IMR-90 (cell line): ENCODE data around the gene FNBP1. TPM values are rescaled to one million over a fixed set of nuclear protein-coding genes. Genes with fewer than 3 reads are reported as not detected.

Experiments used
- ATAC-seq: fragments of 200-7000 bp; cut with Tn5 transposase; 2 replicates; pipeline ENCODE4 v1.9.1; 2020; ENCODE audit warnings: low read depth, mild to moderate bottlenecking, moderate library complexity
- BruUV-seq: library from RNA; stranded (reverse); fragments of 400-500 nt; replicated peaks from 2 replicates; lab custom pipeline; 2021; lab: Mats Ljungman, UMichigan
- CTCF ChIA-PET: fragments of 300-600 bp; formaldehyde crosslinking; extraction: SDS; loops from one replicate; lab custom pipeline; 2021; ENCODE audit warnings: antibody characterized with exemption; lab: Yijun Ruan, JAX
- POLR2A ChIA-PET: fragments of 300-600 bp; sonication (Branson Sonifier 250); formaldehyde crosslinking; loops from one replicate; lab custom pipeline; 2022; ENCODE audit warnings: antibody characterized with exemption; ENCODE audit not compliant: unreplicated experiment; lab: Charles Lee
- DNase-seq: peaks from one replicate; pipeline ENCODE4 v3.0.0; 2013
- H2AFZ ChIP-seq: replicated peaks from 2 replicates; pipeline ENCODE3; 2013; ENCODE audit warnings: low read length, mild to moderate bottlenecking; ENCODE audit not compliant: poor library complexity
- H2AK5ac ChIP-seq: 2 replicates; pipeline ENCODE4 v1.6.1; 2013; ENCODE audit warnings: low read depth, low read length, inconsistent platforms
- H2AK9ac ChIP-seq: replicated peaks from 2 replicates; pipeline ENCODE3; 2013; ENCODE audit warnings: mild to moderate bottlenecking, low read depth, low read length, moderate library complexity; ENCODE audit not compliant: poor library complexity
- H2BK120ac ChIP-seq: 2 replicates; pipeline ENCODE4 v1.6.1; 2013; ENCODE audit warnings: low read depth, low read length, inconsistent platforms
- H2BK15ac ChIP-seq: 3 replicates; pipeline ENCODE4 v1.6.1; 2013; ENCODE audit warnings: low read depth, low read length, inconsistent platforms
- H2BK20ac ChIP-seq: 2 replicates; pipeline ENCODE4 v1.6.1; 2013; ENCODE audit warnings: low read depth, mild to moderate bottlenecking, inconsistent platforms, low read length, moderate library complexity
- H2BK5ac ChIP-seq: 2 replicates; pipeline ENCODE4 v1.6.1; 2013; ENCODE audit warnings: mild to moderate bottlenecking, low read depth, low read length, inconsistent platforms; ENCODE audit not compliant: poor library complexity, severe bottlenecking
- H3K14ac ChIP-seq: replicated peaks from 2 replicates; pipeline ENCODE4 v1.6.1; 2013; ENCODE audit warnings: low read depth, low read length, inconsistent platforms
- H3K18ac ChIP-seq: 2 replicates; pipeline ENCODE4 v1.6.1; 2013; ENCODE audit warnings: low read depth, low read length, control low read depth
- H3K23ac ChIP-seq: 2 replicates; pipeline ENCODE4 v1.6.1; 2013; ENCODE audit warnings: low read depth, low read length, inconsistent platforms
- H3K27ac ChIP-seq: 2 replicates; pipeline ENCODE4 v1.5.1; 2013; ENCODE audit warnings: mild to moderate bottlenecking, control low read depth, low read length; ENCODE audit not compliant: insufficient read depth
- H3K27me3 ChIP-seq: 2 replicates; pipeline ENCODE4 v1.6.1; 2013; ENCODE audit warnings: low read length; ENCODE audit not compliant: control insufficient read depth, insufficient read depth
- H3K36me3 ChIP-seq: 2 replicates; pipeline ENCODE4 v1.6.1; 2013; ENCODE audit warnings: low read length, mixed read lengths; ENCODE audit not compliant: control insufficient read depth, insufficient read depth
- H3K4ac ChIP-seq: 2 replicates; pipeline ENCODE4 v1.6.1; 2013; ENCODE audit warnings: low read depth, low read length, inconsistent platforms
- H3K4me1 ChIP-seq: 2 replicates; pipeline ENCODE4 v1.6.1; 2013; ENCODE audit warnings: low read length, mixed read lengths; ENCODE audit not compliant: control insufficient read depth, insufficient read depth
- H3K4me2 ChIP-seq: 2 replicates; pipeline ENCODE4 v1.6.1; 2013; ENCODE audit warnings: low read depth, mild to moderate bottlenecking, control low read depth, low read length, moderate library complexity
- H3K4me3 ChIP-seq: 2 replicates; pipeline ENCODE4 v1.5.1; 2013; ENCODE audit warnings: low read depth, mild to moderate bottlenecking, control low read depth, low read length, moderate library complexity; ENCODE audit not compliant: insufficient read depth
- H3K56ac ChIP-seq: 2 replicates; pipeline ENCODE4 v1.6.1; 2013; ENCODE audit warnings: low read length, inconsistent platforms; ENCODE audit not compliant: insufficient read depth; ENCODE audit errors: extremely low read depth
- H3K79me1 ChIP-seq, 2 experiments: 2 replicates each; pipeline ENCODE4 v1.6.1; 2013; ENCODE audit warnings: low read length in 2 of 2, inconsistent platforms in 1 of 2, low read depth in 1 of 2
- H3K9ac ChIP-seq: 2 replicates; pipeline ENCODE4 v1.6.1; 2013; ENCODE audit warnings: low read depth, low read length, control low read depth
- H3K9me1 ChIP-seq: 2 replicates; pipeline ENCODE4 v1.6.1; 2013; ENCODE audit warnings: low read length, inconsistent platforms; ENCODE audit not compliant: insufficient read depth
- H3K9me3 ChIP-seq: 2 replicates; pipeline ENCODE4 v1.6.1; 2013; ENCODE audit warnings: low read length; ENCODE audit not compliant: control insufficient read depth, insufficient read depth
- H4K20me1 ChIP-seq: 2 replicates; pipeline ENCODE4 v1.6.1; 2013; ENCODE audit warnings: low read length, inconsistent platforms; ENCODE audit not compliant: insufficient read depth
- H4K5ac ChIP-seq: 2 replicates; pipeline ENCODE4 v1.6.1; 2013; ENCODE audit warnings: mild to moderate bottlenecking, low read depth, low read length, control low read depth
- H4K8ac ChIP-seq, 2 experiments: 2 replicates each; pipeline ENCODE4 v1.6.1; 2013; ENCODE audit warnings: low read depth in 2 of 2, low read length in 2 of 2, control low read depth in 1 of 2, inconsistent platforms in 1 of 2
- H4K91ac ChIP-seq: 2 replicates; pipeline ENCODE4 v1.6.1; 2013; ENCODE audit warnings: low read depth, low read length, inconsistent platforms; ENCODE audit not compliant: insufficient read depth
- BHLHE40 ChIP-seq: fragments of 150-350 bp; IDR thresholded peaks from 2 replicates; pipeline ENCODE4 v1.6.1; 2016; ENCODE audit warnings: mild to moderate bottlenecking, low read depth, low read length
- CEBPB ChIP-seq: IDR thresholded peaks from 2 replicates; pipeline ENCODE4 v1.6.1; 2012; ENCODE audit warnings: low read depth, low read length, improper control_type of control experiment
- CHD1 ChIP-seq: IDR thresholded peaks from 2 replicates; pipeline ENCODE4 v1.6.1; 2012; ENCODE audit warnings: low read depth, low read length, improper control_type of control experiment
- MAFK ChIP-seq: IDR thresholded peaks from 2 replicates; pipeline ENCODE4 v1.6.1; 2012; ENCODE audit warnings: low read depth, low read length, improper control_type of control experiment
- MXI1 ChIP-seq: IDR thresholded peaks from 2 replicates; pipeline ENCODE4 v1.6.1; 2012; ENCODE audit warnings: low read depth, mild to moderate bottlenecking, low read length, moderate library complexity, borderline replicate concordance
- POLR2A ChIP-seq: IDR thresholded peaks from 2 replicates; pipeline ENCODE4 v1.6.1; 2012; ENCODE audit warnings: mild to moderate bottlenecking, low read depth, low read length
- RAD21 ChIP-seq: IDR thresholded peaks from 2 replicates; pipeline ENCODE4 v1.6.1; 2012; ENCODE audit warnings: low read length, improper control_type of control experiment
- WGBS, 2 experiments: methylation state at CpG; one replicate each; pipeline versions ENCODE4 v1.1.5 to v1.1.7; 2013; ENCODE audit warnings: missing lambda C conversion rate in 2 of 2; ENCODE audit not compliant: insufficient read length in 1 of 2; ENCODE audit errors: extremely low coverage in 2 of 2; 5-methylcytosine and 5-hydroxymethylcytosine counted together
- dilution Hi-C: fragments of 300-500 bp; cut with HindIII; formaldehyde crosslinking; loops from one replicate; pipeline ENCODE4 v1.14.3; 2018; ENCODE audit warnings: low sequenced_read_pairs; ENCODE audit not compliant: unreplicated experiment
- in situ Hi-C: fragments of 300-500 bp; cut with MboI; formaldehyde crosslinking; loops from 3 replicates; pipeline ENCODE4 v1.14.3; 2019; ENCODE audit warnings: low sequenced_read_pairs, inconsistent platforms, mixed read lengths
- intact Hi-C: fragments of 100-400 bp; cut with micrococcal nuclease; formaldehyde crosslinking; loops from 2 replicates; pipeline ENCODE4 v1.10.0; 2022
- polyA plus RNA-seq, 3 experiments: library from polyadenylated mRNA; depleted of rRNA; stranded (reverse); fragments of >200 nt; gene quantifications; 2 replicates each; pipeline ENCODE4 v1.2.3, GENCODE V29; 2012; ENCODE audit warnings: low replicate concordance in 1 of 3
- total RNA-seq: library from RNA; depleted of rRNA; stranded (reverse); fragments of >200 nt; gene quantifications from 2 replicates; pipeline ENCODE4 v1.2.3, GENCODE V29; 2012
- TF ChIP-seq, protein P1 (sequence below): conservative IDR thresholded peaks from 2 replicates; pipeline ENCODE4 v1.5.1; 2012; ENCODE audit warnings: mild to moderate bottlenecking, low read depth, low read length, improper control_type of control experiment
- TF ChIP-seq, protein P2 (sequence below): fragments of 150-350 bp; IDR thresholded peaks from 2 replicates; pipeline ENCODE4 v1.6.1; 2017; ENCODE audit warnings: mild to moderate bottlenecking, antibody characterized with exemption, low read length, low read depth
- TF ChIP-seq, protein P3 (sequence below): fragments of 150-350 bp; IDR thresholded peaks from 2 replicates; pipeline ENCODE4 v1.6.1; 2016; ENCODE audit warnings: low read depth, mild to moderate bottlenecking, low read length, moderate library complexity, borderline replicate concordance

Gene FNBP1
- total and polyA plus RNA-seq, 2 of the 4 experiments (the other 2 are of a cell fraction) = 10.3 to 15.4 TPM

DNA sequence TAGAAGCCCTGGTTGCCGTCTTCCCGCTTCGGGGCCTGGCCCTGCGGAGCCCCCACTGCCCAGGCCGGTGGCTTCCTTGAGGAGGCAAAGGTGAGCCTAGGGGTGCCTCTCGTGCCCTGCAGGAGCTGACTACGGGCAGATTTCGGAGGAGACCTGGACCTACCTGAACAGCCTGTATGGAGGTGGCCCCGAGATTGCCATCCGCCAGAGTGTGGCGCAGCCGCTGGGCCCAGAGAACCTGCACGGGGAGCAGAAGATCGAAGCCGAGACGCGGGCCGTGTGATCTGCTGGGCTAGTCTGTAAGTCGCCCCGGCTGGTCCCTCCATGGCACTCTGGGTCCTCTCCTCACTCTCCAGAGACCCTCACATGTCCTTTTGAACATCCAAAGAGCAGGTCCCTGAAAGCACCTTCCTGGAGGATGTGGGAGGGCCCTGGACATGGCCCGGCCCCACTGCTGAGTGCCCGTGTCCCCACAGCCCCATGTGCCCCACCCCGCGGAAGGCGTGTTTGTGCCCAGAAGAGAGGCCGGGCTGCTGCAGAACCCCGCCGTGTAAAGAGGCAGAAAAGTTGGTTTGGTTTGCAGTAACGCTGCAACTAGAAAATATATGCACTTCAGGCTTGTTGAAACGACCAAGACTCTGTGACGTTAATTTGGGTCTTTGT lies 162.9 kb downstream of the FNBP1 start (continued):
- TF ChIP-seq, protein P1, sequence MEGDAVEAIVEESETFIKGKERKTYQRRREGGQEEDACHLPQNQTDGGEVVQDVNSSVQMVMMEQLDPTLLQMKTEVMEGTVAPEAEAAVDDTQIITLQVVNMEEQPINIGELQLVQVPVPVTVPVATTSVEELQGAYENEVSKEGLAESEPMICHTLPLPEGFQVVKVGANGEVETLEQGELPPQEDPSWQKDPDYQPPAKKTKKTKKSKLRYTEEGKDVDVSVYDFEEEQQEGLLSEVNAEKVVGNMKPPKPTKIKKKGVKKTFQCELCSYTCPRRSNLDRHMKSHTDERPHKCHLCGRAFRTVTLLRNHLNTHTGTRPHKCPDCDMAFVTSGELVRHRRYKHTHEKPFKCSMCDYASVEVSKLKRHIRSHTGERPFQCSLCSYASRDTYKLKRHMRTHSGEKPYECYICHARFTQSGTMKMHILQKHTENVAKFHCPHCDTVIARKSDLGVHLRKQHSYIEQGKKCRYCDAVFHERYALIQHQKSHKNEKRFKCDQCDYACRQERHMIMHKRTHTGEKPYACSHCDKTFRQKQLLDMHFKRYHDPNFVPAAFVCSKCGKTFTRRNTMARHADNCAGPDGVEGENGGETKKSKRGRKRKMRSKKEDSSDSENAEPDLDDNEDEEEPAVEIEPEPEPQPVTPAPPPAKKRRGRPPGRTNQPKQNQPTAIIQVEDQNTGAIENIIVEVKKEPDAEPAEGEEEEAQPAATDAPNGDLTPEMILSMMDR = no peak
- TF ChIP-seq MXI1 = no peak

DNA sequence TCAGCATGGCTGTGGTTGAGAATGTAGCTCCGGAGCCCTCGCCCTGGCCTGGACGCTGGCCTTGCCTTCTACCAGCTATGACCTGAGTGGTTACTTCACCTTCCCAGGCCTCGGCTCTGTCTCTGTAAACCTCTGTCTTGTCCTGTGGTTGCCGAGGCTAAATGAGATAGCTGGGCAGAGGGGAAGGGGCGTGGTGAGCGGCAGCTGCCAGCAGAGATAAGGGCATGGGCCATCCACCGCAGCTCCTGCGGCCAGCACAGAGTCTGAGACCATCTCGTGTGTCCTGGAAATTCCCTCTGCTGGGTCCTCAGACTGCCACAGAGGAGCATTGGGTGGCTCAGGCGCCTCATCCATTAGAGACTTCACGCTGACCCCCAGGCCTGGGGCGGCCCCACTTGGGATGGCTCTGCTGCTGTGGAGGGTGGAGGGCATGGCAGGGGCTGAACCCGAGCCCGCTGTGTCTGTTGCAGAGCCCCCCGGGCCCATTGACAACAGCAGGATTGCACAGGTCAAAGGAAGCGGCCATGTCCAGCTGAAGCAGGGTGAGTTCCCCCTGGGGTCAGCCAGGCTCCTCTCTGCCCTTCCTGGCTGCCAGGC lies 163.8 kb downstream of the FNBP1 start:
- CTCF ChIA-PET = no interaction called here
- POLR2A ChIA-PET = no interaction called here
- no peak overlapping the region for H3K27ac ChIP-seq
- H3K36me3 ChIP-seq = peaks cover 50% of the 10 kb centered on the region
- dilution Hi-C loops = no loop called here
- no peak overlapping the region for H3K9ac ChIP-seq
- H4K5ac ChIP-seq = no peak overlapping the region
- no peak overlapping the region for H4K8ac ChIP-seq
- no peak overlapping the region for H2BK5ac ChIP-seq
- H3K9me1 ChIP-seq = peaks cover 9% of the 10 kb centered on the region; the same call in 1 of the 2 replicates
- H3K79me1 ChIP-seq = no peaks in the 10 kb centered on the region
- H3K14ac ChIP-seq = no peak overlapping the region
- no peak overlapping the region for H3K23ac ChIP-seq
- 98% methylated on average over 7 of the region's 17 CpGs; no CpG with 5 or more reads in 1 of the 2 experiments for WGBS, 2 experiments
- peaks cover 3% of the 10 kb centered on the region; the same call in 1 of the 2 replicates for H3K4me1 ChIP-seq
- H2AFZ ChIP-seq = no peak overlapping the region
- H4K91ac ChIP-seq = no peak overlapping the region
- no peak overlapping the region for H3K4me2 ChIP-seq
- in situ Hi-C loops = loop anchor here (25.0 kb wide), 1 partner anchor 183 kb away; the partner anchor contains the start of gene GPR107
- H4K20me1 ChIP-seq = no peaks in the 10 kb centered on the region
- H3K56ac ChIP-seq = no peak overlapping the region
- H2BK20ac ChIP-seq = no peak overlapping the region
- no TSS peak for BruUV-seq
- no peak overlapping the region for H2BK120ac ChIP-seq
- intact Hi-C loops = no loop called here
- H2AK9ac ChIP-seq = no peak overlapping the region
- no peak for DNase-seq
- H3K4me3 ChIP-seq = no peak overlapping the region
- no peak overlapping the region for H2AK5ac ChIP-seq
- no peak overlapping the region for H2BK15ac ChIP-seq
- no peaks in the 10 kb centered on the region for H3K9me3 ChIP-seq
- H3K4ac ChIP-seq = no peak overlapping the region
- H3K18ac ChIP-seq = no peak overlapping the region
- no peak for ATAC-seq
- no peaks in the 10 kb centered on the region for H3K27me3 ChIP-seq
- no peak for TF ChIP-seq POLR2A
- TF ChIP-seq BHLHE40 = no peak
- TF ChIP-seq MAFK = no peak
- TF ChIP-seq CHD1 = no peak
- TF ChIP-seq, protein P2, sequence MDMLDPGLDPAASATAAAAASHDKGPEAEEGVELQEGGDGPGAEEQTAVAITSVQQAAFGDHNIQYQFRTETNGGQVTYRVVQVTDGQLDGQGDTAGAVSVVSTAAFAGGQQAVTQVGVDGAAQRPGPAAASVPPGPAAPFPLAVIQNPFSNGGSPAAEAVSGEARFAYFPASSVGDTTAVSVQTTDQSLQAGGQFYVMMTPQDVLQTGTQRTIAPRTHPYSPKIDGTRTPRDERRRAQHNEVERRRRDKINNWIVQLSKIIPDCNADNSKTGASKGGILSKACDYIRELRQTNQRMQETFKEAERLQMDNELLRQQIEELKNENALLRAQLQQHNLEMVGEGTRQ = no peak
- TF ChIP-seq, protein P3, sequence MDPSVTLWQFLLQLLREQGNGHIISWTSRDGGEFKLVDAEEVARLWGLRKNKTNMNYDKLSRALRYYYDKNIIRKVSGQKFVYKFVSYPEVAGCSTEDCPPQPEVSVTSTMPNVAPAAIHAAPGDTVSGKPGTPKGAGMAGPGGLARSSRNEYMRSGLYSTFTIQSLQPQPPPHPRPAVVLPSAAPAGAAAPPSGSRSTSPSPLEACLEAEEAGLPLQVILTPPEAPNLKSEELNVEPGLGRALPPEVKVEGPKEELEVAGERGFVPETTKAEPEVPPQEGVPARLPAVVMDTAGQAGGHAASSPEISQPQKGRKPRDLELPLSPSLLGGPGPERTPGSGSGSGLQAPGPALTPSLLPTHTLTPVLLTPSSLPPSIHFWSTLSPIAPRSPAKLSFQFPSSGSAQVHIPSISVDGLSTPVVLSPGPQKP = no peak
- TF ChIP-seq CEBPB = no peak
- no peak for TF ChIP-seq RAD21
- no peak for TF ChIP-seq MXI1
